ENCODE measurements around the gene ANKRD13D. TPM values are rescaled to one million over a fixed set of nuclear protein-coding genes. Genes with fewer than 3 reads are reported as not detected.

The ANKRD13D gene
- total and polyA plus RNA-seq, 7 donors: 4.1 to 8.6 (median 7.0) TPM

GRCh38 chr11:67332081-67332691 is 43.1 kb downstream of the ANKRD13D start:
- WGBS, 3 donors: 87 to 88% (median 87%) methylated on average over 6 of the region's 6 CpGs
- ATAC-seq (no peak), DNase-seq (no peak)
- Histone ChIP-seq H3K27me3 (ENCODE audit: insufficient read depth in 3 of 3, low read length in 2 of 3) (no peaks in the 10 kb centered on the region), H3K4me3 (no peak overlapping the region), H3K9me3 (no peaks in the 10 kb centered on the region), H3K27ac (no peak overlapping the region), H3K4me1 (no peaks in the 10 kb centered on the region), H3K36me3 (ENCODE audit: insufficient read depth in 1 of 2, low read depth in 1 of 2) (peaks cover 0 to 4% of the 10 kb centered on the region in 2 donors)
- no peak for TF ChIP-seq CTCF (IDR thresholded peaks at IDR 0.05)
- intact Hi-C loops (cut with DNase I): no loop called here

- TF ChIP-seq CTCF (IDR thresholded peaks at IDR 0.05): no peak
- Histone ChIP-seq H3K36me3 (ENCODE audit: insufficient read depth in 1 of 2, low read depth in 1 of 2) (peaks cover 0 to 4% of the 10 kb centered on the region in 2 donors), H3K4me1 (no peaks in the 10 kb centered on the region), H3K9me3 (no peaks in the 10 kb centered on the region), H3K27me3 (ENCODE audit: insufficient read depth in 3 of 3, low read length in 2 of 3) (no peaks in the 10 kb centered on the region), H3K4me3 (no peak overlapping the region), H3K27ac (no peak overlapping the region)
- WGBS, 3 donors: 92 to 97% (median 95%) methylated on average over 3 of the region's 3 CpGs
- no peak for DNase-seq
- intact Hi-C loops (cut with DNase I): no loop called here
- ATAC-seq: no peak
Observed at GRCh38 chr11:67337257-67337656, 48.2 kb downstream of the ANKRD13D start.

DNA sequence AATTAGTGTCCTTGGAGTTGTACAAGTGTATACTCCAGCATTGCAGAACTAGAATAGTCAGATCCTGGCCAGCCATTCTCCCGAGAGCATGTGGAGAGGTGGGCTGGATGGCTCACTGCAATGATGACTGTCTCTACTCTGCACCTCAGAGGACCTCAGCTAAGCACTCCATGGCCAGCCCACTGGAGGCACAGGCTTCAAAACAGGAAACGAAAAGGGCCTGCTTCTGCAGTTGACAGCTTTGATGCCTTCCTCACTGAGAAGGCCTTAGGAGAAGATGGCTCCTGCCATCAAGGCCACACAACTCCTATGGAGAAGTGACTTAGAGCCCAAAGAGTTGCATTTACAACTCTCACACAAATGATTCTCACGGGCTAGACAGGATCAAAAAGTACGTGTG is 55.2 kb downstream of the ANKRD13D start:
- TF ChIP-seq CTCF (IDR thresholded peaks at IDR 0.05): no peak
- no peak for ATAC-seq
- 86 to 89% (median 86%) methylated on average over 4 of the region's 4 CpGs for WGBS, 3 donors

GRCh38 chr11:67345247-67345919 is 56.3 kb downstream of the ANKRD13D start:
- H3K27ac ChIP-seq: no peak overlapping the region
- no peak for TF ChIP-seq CTCF (IDR thresholded peaks at IDR 0.05)
- intact Hi-C loops (cut with DNase I): no loop called here

More for the DNA sequence above, 55.2 kb downstream of the ANKRD13D start:
- Histone ChIP-seq H3K9me3 (no peaks in the 10 kb centered on the region), H3K27me3 (ENCODE audit: insufficient read depth in 3 of 3, low read length in 2 of 3) (no peaks in the 10 kb centered on the region), H3K27ac (no peak overlapping the region), H3K4me3 (no peak overlapping the region), H3K36me3 (ENCODE audit: insufficient read depth in 1 of 2, low read depth in 1 of 2) (no peaks in the 10 kb centered on the region), H3K4me1 (no peaks in the 10 kb centered on the region)
- no peak for DNase-seq
- intact Hi-C loops (cut with DNase I): no loop called here

More at GRCh38 chr11:67345247-67345919, 56.3 kb downstream of the ANKRD13D start:
- DNase-seq: no peak
- Histone ChIP-seq H3K36me3 (ENCODE audit: insufficient read depth in 1 of 2, low read depth in 1 of 2) (no peaks in the 10 kb centered on the region), H3K4me3 (no peak overlapping the region), H3K4me1 (peaks cover 2% of the 10 kb centered on the region), H3K27me3 (ENCODE audit: insufficient read depth in 3 of 3, low read length in 2 of 3) (no peaks in the 10 kb centered on the region), H3K9me3 (no peaks in the 10 kb centered on the region)
- WGBS, 3 donors: 73 to 84% (median 81%) methylated on average over 8 of the region's 8 CpGs
- no peak for ATAC-seq
